Lower lobe of right lung (tissue), 2 donors: ENCODE results near the gene HTR3B. TPM values are rescaled to one million over a fixed set of nuclear protein-coding genes. Genes with fewer than 3 reads are reported as not detected.

Experiments
- ATAC-seq, 2 donors: fragments of 200-7000 bp; cut with Tn5 transposase; one replicate each; pipeline ENCODE4 v1.9.1; 2020 to 2022; ENCODE audit warnings: mild to moderate bottlenecking in 2 of 2, moderate library complexity in 2 of 2
- DNase-seq: peaks from one replicate; pipeline ENCODE4 v3.0.0-alpha.2; 2020
- H3K27ac ChIP-seq: fragments of 200-600 bp; one replicate; pipeline ENCODE4 v1.8.0; 2022
- H3K27me3 ChIP-seq: fragments of 200-600 bp; one replicate; pipeline ENCODE4 v1.8.0; 2022; ENCODE audit warnings: low read depth
- H3K36me3 ChIP-seq: fragments of 200-600 bp; one replicate; pipeline ENCODE4 v1.8.0; 2022; ENCODE audit warnings: mild to moderate bottlenecking
- H3K4me1 ChIP-seq: fragments of 200-600 bp; one replicate; pipeline ENCODE4 v1.8.0; 2022
- H3K4me3 ChIP-seq: fragments of 200-600 bp; one replicate; pipeline ENCODE4 v1.8.0; 2022; ENCODE audit warnings: mild to moderate bottlenecking
- H3K9me3 ChIP-seq: fragments of 200-600 bp; one replicate; pipeline ENCODE4 v1.8.0; 2022
- CTCF ChIP-seq: fragments of 200-600 bp; IDR thresholded peaks from one replicate; pipeline ENCODE4 v1.8.0; 2022; ENCODE audit warnings: antibody characterized with exemption, mild to moderate bottlenecking
- intact Hi-C: fragments of 100-400 bp; cut with DNase I; formaldehyde crosslinking; loops from one replicate; pipeline ENCODE4 v1.11.0; 2022
- total RNA-seq: library from RNA; stranded (reverse); fragmentation: NEBNext Ultra II Directional; extraction: Animal tissue kit (Norgen Biotek cat#: 25700); gene quantifications from one replicate; pipeline ENCODE4 v1.2.1, GENCODE V29; 2021
- donor health status: DM: no; HTN: yes; CAD: no; lungs with severe emphysema.

HTR3B gene
- total RNA-seq, 1 donor from 2014 or later = not detected

GRCh38 chr11:113977701-113978100 is 73.1 kb downstream of the HTR3B start:
- no peak for TF ChIP-seq CTCF
- Histone ChIP-seq H3K9me3 (no peaks in the 10 kb centered on the region), H3K27me3 (peaks cover 8% of the 10 kb centered on the region), H3K36me3 (no peaks in the 10 kb centered on the region), H3K4me1 (no peaks in the 10 kb centered on the region), H3K4me3 (no peak overlapping the region), H3K27ac (no peak overlapping the region)
- ATAC-seq = no peak
- intact Hi-C loops = no loop called here
- DNase-seq = no peak

GRCh38 chr11:113979431-113979830 is 74.8 kb downstream of the HTR3B start:
- no peak overlapping the region for H3K4me3 ChIP-seq

GRCh38 chr11:113980785-113981184 is 76.2 kb downstream of the HTR3B start:
- intact Hi-C loops = no loop called here
- no peak for DNase-seq
- H3K9me3 ChIP-seq = no peaks in the 10 kb centered on the region
- H3K36me3 ChIP-seq = no peaks in the 10 kb centered on the region
- no peak for ATAC-seq
- H3K4me3 ChIP-seq = no peak overlapping the region
- no peaks in the 10 kb centered on the region for H3K4me1 ChIP-seq
- no peak for TF ChIP-seq CTCF
- peaks cover 8% of the 10 kb centered on the region for H3K27me3 ChIP-seq
- no peak overlapping the region for H3K27ac ChIP-seq

More at GRCh38 chr11:113979431-113979830, 74.8 kb downstream of the HTR3B start:
- H3K27ac ChIP-seq = no peak overlapping the region
- peaks cover 8% of the 10 kb centered on the region for H3K27me3 ChIP-seq
- H3K36me3 ChIP-seq = no peaks in the 10 kb centered on the region
- DNase-seq (no peak), ATAC-seq (no peak)
- no peaks in the 10 kb centered on the region for H3K9me3 ChIP-seq
- intact Hi-C loops = no loop called here
- H3K4me1 ChIP-seq = no peaks in the 10 kb centered on the region
- no peak for TF ChIP-seq CTCF

GRCh38 chr11:113982306-113982705 is 77.7 kb downstream of the HTR3B start:
- Histone ChIP-seq H3K9me3 (no peaks in the 10 kb centered on the region), H3K36me3 (no peaks in the 10 kb centered on the region), H3K27ac (no peak overlapping the region), H3K27me3 (peaks cover 8% of the 10 kb centered on the region), H3K4me3 (no peak overlapping the region), H3K4me1 (no peaks in the 10 kb centered on the region)
- intact Hi-C loops = no loop called here
- DNase-seq (no peak), ATAC-seq (no peak)
- TF ChIP-seq CTCF = no peak

- ATAC-seq (no peak), DNase-seq (no peak)
- H3K27ac ChIP-seq = no peak overlapping the region
- H3K36me3 ChIP-seq = no peaks in the 10 kb centered on the region
- intact Hi-C loops = no loop called here
- H3K4me3 ChIP-seq = no peak overlapping the region
- H3K4me1 ChIP-seq = no peaks in the 10 kb centered on the region
- H3K27me3 ChIP-seq = peaks cover 10% of the 10 kb centered on the region
- no peak for TF ChIP-seq CTCF
- H3K9me3 ChIP-seq = no peaks in the 10 kb centered on the region
These were observed 80.2 kb downstream of the HTR3B start for GRCh38 chr11:113984781-113985180.

GRCh38 chr11:113985906-113986305 is 81.3 kb downstream of the HTR3B start:
- intact Hi-C loops = no loop called here
- Histone ChIP-seq H3K27ac (no peak overlapping the region), H3K9me3 (no peaks in the 10 kb centered on the region), H3K36me3 (no peaks in the 10 kb centered on the region), H3K4me3 (no peak overlapping the region), H3K27me3 (peaks cover 12% of the 10 kb centered on the region), H3K4me1 (no peaks in the 10 kb centered on the region)
- TF ChIP-seq CTCF = no peak
- ATAC-seq = no peak
- no peak for DNase-seq
